Ramos (cell line): ENCODE data around the gene ROR2.
"Not testable (repeated sequence)": the region's sequence is repeated elsewhere in the genome, so short reads cannot be mapped to it uniquely, and the experiment has no call there.

Experiments
- in situ Hi-C: fragments of 300-500 bp; cut with MboI; formaldehyde crosslinking; loops from one replicate; pipeline ENCODE4 v1.14.3; 2022; ENCODE audit warnings: low sequenced_read_pairs; ENCODE audit not compliant: unreplicated experiment

The ROR2 gene

GRCh38 chr9:91625331-91625730, 324.7 kb downstream of the ROR2 start:
- in situ Hi-C loops, result no loop called here

- in situ Hi-C loops, result no loop called here
Observed at GRCh38 chr9:91623004-91623403, 327.0 kb downstream of the ROR2 start.

GRCh38 chr9:91622121-91622520, 327.9 kb downstream of the ROR2 start:
- in situ Hi-C loops, result not testable (repeated sequence)

DNA sequence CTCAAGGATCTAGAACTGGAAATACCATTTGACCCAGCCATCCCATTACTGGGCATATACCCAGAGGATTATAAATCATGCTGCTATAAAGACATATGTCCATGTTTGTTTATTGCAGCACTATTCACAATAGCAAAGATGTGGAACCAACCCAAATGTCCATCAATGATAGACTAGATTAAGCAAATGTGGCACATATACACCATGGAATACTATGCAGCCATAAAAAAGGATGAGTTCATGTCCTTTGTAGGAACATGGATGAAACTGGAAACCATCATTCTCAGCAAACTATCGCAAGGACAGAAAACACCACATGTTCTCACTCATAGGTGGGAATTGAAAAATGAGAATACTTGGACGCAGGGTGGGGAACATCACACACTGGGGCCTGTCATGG, 336.0 kb downstream of the ROR2 start:
- in situ Hi-C loops, result not testable (repeated sequence)

GRCh38 chr9:91611582-91611981, 338.4 kb downstream of the ROR2 start:
- in situ Hi-C loops, result no loop called here

GRCh38 chr9:91606255-91606995, 343.6 kb downstream of the ROR2 start:
- in situ Hi-C loops, result no loop called here

GRCh38 chr9:91604451-91605179, 345.4 kb downstream of the ROR2 start:
- in situ Hi-C loops, result no loop called here

DNA sequence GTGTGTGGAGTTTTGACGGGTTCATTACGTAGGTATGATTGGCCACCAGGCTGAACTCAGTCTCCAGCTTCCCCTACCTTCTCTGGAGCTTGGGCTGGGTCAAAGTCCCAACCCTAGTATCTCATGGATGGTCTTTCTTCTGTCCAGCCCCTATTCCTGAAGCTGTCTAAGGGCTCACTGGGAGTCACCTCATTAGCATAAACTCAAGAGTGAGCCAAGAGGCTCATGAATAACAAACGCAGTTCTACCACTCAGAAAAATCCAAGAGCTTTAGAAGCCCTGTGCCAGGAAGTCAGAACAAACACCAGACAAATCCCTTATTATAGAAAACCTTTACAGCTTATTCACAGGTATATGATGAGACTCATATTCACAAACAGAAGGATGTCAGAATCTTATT, 346.1 kb downstream of the ROR2 start:
- in situ Hi-C loops, result no loop called here

DNA sequence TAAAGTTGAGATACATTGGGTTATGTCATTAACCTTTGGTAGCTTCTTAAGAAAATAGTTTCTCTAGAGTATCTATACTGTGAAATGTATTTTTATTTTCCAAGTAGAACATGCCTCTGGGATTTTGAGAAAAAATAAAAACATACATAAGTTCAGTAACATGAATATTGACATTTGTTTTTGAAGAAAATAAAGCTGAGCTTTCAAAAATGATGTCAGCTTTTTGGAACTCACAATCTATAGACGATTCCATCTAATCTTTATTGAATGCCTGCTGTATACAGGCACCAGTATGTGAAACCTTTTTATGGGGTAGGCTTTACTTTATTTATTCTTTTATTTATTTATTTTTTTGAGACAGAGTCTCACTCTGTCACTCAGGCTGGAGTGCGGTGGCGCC, 350.5 kb downstream of the ROR2 start:
- in situ Hi-C loops, result no loop called here

DNA sequence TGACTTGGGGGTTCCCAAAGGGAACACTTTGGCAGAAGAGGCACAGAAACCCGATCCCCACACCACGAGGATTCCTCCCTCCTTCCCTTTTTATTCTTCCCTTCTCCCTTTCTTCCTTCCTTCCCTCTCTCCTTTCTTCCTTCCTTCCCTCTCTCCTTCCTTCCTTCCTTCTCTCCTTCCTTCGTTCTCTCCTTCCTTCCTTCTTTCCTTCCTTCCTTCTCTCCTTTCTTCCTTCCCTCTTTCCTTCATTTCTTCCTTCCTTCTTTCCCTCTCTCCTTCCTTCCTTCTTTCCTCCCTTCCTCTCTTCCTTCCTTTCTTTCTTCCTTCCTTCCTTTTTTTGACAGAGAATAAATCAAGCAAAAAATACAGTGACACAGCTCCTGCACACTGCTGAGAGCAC, 358.4 kb downstream of the ROR2 start:
- in situ Hi-C loops, result no loop called here

- in situ Hi-C loops, result no loop called here
Observed at GRCh38 chr9:91589101-91589553, 360.9 kb downstream of the ROR2 start.

- in situ Hi-C loops, result no loop called here
Observed at GRCh38 chr9:91586282-91586681, 363.7 kb downstream of the ROR2 start.

DNA sequence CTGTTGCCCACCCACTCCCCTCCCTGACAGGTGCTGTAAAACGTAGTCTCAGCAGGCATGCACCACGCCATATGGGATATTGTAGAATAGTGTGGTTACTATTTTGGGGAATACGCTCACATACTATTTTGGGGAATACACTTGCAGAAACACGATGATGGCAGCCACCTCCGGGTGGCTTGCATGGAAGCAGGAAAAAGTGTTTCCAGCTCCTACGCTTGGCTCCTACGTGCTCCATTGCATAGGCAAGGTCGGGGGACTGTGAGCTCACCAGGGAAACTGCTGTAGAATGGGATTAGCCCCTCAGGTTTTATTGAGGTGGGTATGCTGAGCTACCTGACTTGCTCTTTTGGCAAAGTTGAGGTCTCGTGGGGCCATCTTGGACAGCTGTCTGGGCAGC, 366.1 kb downstream of the ROR2 start:
- in situ Hi-C loops, result no loop called here

DNA sequence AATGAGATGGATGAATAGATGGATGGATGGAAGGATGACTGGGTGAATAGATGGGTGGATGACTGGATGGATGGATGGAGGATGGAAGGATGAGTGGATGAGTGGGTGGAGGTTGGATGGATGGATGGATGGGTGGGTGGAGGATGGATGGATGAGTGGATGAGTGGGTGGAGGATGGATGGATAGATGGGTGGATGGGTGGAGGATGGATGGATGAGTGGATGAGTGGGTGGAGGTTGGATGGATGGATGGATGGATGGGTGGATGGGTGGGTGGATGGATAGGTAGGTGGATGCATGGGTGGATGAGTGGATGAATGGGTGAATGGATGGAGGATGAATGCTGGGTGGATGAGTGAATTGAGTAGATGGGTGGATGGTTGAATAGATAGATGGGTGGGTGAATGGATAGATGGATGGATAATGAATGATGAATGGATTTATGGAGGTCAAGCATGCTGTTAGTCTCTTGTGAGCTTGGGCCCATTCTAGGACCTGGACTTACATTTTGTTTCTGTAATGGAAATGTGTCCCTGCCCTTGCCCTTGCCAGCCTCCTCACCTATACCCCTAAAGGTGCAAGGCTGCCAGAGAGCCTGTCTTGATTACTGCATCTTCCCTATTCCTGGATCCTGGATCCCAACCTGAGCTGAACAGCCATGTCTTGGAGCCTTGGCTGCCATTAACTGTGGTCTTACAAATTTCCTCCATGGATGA, 366.7 kb downstream of the ROR2 start:
- in situ Hi-C loops, result no loop called here

GRCh38 chr9:91582181-91582580, 367.8 kb downstream of the ROR2 start:
- in situ Hi-C loops, result no loop called here

- in situ Hi-C loops, result no loop called here
Observed at GRCh38 chr9:91580136-91580535, 369.9 kb downstream of the ROR2 start.

- in situ Hi-C loops, result no loop called here
Observed at GRCh38 chr9:91578911-91579310, 371.1 kb downstream of the ROR2 start.

DNA sequence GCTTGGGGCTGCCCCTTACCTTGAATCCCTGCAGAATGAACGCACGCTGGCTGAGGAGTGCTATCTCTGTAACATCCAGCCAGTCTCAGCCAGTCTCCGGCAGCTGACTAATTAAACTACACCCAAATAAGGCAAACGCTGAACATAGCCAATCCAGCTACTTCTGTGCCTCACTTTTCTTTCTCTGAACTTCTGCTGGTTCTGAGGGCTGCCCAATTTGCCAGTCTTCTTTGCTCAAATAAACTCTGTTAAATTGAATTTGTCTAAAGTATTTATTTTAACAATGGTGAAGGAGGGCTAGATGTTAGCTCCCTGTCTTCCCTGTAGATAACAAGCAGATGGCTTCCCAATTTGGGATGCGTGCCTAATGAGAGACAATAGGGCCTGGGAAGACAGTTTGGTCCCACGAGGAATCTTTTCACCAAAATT, 372.4 kb downstream of the ROR2 start:
- in situ Hi-C loops, result no loop called here

GRCh38 chr9:91572811-91573210, 377.2 kb downstream of the ROR2 start:
- in situ Hi-C loops, result no loop called here

- in situ Hi-C loops, result no loop called here
Observed at GRCh38 chr9:91572044-91572443, 378.0 kb downstream of the ROR2 start.

GRCh38 chr9:91571036-91571435, 379.0 kb downstream of the ROR2 start:
- in situ Hi-C loops, result no loop called here
